Activated T-cell treated with anti-CD3 and anti-CD28 coated beads, Interleukin-2, amount 50 U/mL, for 4 hours (primary cell): ENCODE results near the gene GPATCH2. TPM values are rescaled to one million over a fixed set of nuclear protein-coding genes. Genes with fewer than 3 reads are reported as not detected.
"Not testable (repeated sequence)": the region's sequence is repeated elsewhere in the genome, so short reads cannot be mapped to it uniquely, and the experiment has no call there.

ENCODE experiments used
- ATAC-seq, 2 donors: fragments of 200-7000 bp; cut with Tn5 transposase; one replicate each; pipeline ENCODE4 v1.10.0; 2021
- DNase-seq: peaks from one replicate; pipeline ENCODE4 v3.0.0-alpha.2; 2020
- H3K27me3 Mint-ChIP-seq: one replicate; pipeline ENCODE4 v1.8.0; 2021; ENCODE audit warnings: low read depth, mixed read lengths
- H3K36me3 Mint-ChIP-seq: one replicate; pipeline ENCODE4 v1.8.0; 2022; ENCODE audit warnings: mixed read lengths; ENCODE audit not compliant: insufficient read depth
- H3K4me1 Mint-ChIP-seq: one replicate; pipeline ENCODE4 v1.8.0; 2021; ENCODE audit warnings: low read depth, mixed read lengths
- H3K4me3 Mint-ChIP-seq: one replicate; pipeline ENCODE4 v1.8.0; 2021; ENCODE audit warnings: mild to moderate bottlenecking, moderate library complexity, mixed read lengths
- H3K9me3 Mint-ChIP-seq: one replicate; pipeline ENCODE4 v1.8.0; 2021; ENCODE audit warnings: mixed read lengths
- total RNA-seq, 3 donors: library from RNA; stranded (reverse); gene quantifications; one replicate each; pipeline ENCODE4 v1.2.1, GENCODE V29; 2021

Gene GPATCH2
- total RNA-seq, 3 donors from 2014 or later: 7.5 to 8.5 (median 8.2) TPM

- Mint-ChIP-seq H3K4me1 (no peaks in the 10 kb centered on the region), H3K36me3 (peaks cover 8% of the 10 kb centered on the region), H3K27me3 (no peaks in the 10 kb centered on the region), H3K9me3 (no peaks in the 10 kb centered on the region), H3K4me3 (no peak overlapping the region)
- ATAC-seq (no peak), DNase-seq (no peak)
Observed at GRCh38 chr1:217525773-217526490, 105.0 kb downstream of the GPATCH2 start.

GRCh38 chr1:217524787-217525520, 105.9 kb downstream of the GPATCH2 start:
- Mint-ChIP-seq H3K9me3 (no peaks in the 10 kb centered on the region), H3K4me1 (no peaks in the 10 kb centered on the region), H3K27me3 (no peaks in the 10 kb centered on the region), H3K36me3 (peaks cover 8% of the 10 kb centered on the region), H3K4me3 (no peak overlapping the region)
- DNase-seq (no peak), ATAC-seq (no peak)

- not testable (repeated sequence) for H3K4me1 Mint-ChIP-seq
Observed at GRCh38 chr1:217523921-217524320, 107.0 kb downstream of the GPATCH2 start.

GRCh38 chr1:217522277-217522676, 108.6 kb downstream of the GPATCH2 start:
- Mint-ChIP-seq H3K4me3 (no peak overlapping the region), H3K9me3 (no peaks in the 10 kb centered on the region), H3K36me3 (peaks cover 1% of the 10 kb centered on the region), H3K27me3 (no peaks in the 10 kb centered on the region), H3K4me1 (no peaks in the 10 kb centered on the region)
- ATAC-seq: no peak
- no peak for DNase-seq

More at GRCh38 chr1:217523921-217524320, 107.0 kb downstream of the GPATCH2 start:
- not testable (repeated sequence) for H3K27me3 Mint-ChIP-seq, ATAC-seq, DNase-seq, H3K36me3 Mint-ChIP-seq, H3K9me3 Mint-ChIP-seq, H3K4me3 Mint-ChIP-seq

DNA sequence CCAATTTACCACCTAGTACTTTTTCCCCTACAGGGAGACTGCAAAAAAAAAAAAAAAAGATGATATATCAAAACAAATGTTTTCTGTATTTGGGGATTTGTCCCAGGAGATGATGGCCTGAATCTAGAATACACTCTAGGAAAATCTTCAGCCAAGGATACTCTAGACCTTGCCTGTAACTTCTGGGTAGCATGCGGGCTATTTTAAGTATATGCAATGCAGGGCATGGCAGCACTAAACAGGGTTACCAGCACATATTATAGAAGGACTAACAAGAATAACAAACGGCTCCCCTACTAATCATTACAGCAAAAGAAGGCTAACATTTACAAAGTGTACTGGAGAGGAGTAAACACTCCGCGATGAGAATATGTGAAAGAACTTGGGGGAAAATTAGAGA, 109.6 kb downstream of the GPATCH2 start:
- Mint-ChIP-seq H3K36me3 (peaks cover 1% of the 10 kb centered on the region), H3K4me1 (no peaks in the 10 kb centered on the region), H3K9me3 (no peaks in the 10 kb centered on the region), H3K4me3 (no peak overlapping the region), H3K27me3 (no peaks in the 10 kb centered on the region)
- DNase-seq: no peak
- ATAC-seq: no peak

DNA sequence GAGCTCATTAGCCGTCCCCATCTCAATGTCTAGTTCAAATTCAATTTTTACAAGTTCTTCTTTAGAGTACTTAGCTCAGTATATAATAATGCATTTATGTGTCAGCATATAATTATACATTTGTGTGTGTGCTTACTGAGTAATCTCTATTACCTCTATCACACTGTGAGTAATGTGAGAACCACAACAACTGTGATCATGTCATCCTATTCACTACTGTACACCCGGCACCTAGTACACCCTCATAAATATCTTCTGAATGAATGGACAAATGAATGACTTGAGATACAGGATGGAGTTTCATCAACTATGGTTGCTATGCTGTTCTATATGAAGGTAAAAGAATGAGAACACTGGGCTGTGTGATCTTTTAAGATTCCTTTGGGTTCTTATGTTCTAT, 124.0 kb downstream of the GPATCH2 start:
- Mint-ChIP-seq H3K4me1 (no peaks in the 10 kb centered on the region), H3K4me3 (no peak overlapping the region), H3K27me3 (no peaks in the 10 kb centered on the region), H3K9me3 (no peaks in the 10 kb centered on the region), H3K36me3 (peaks cover 27% of the 10 kb centered on the region)
- DNase-seq: no peak
- ATAC-seq: no peak

GRCh38 chr1:217498209-217498608, 132.7 kb downstream of the GPATCH2 start:
- no peaks in the 10 kb centered on the region for H3K9me3 Mint-ChIP-seq
- H3K4me1 Mint-ChIP-seq: no peaks in the 10 kb centered on the region
- no peak overlapping the region for H3K4me3 Mint-ChIP-seq
- peaks cover 18% of the 10 kb centered on the region for H3K36me3 Mint-ChIP-seq
- DNase-seq (no peak), ATAC-seq (no peak)
- no peaks in the 10 kb centered on the region for H3K27me3 Mint-ChIP-seq

GRCh38 chr1:217495249-217495648, 135.6 kb downstream of the GPATCH2 start:
- no peaks in the 10 kb centered on the region for H3K9me3 Mint-ChIP-seq
- H3K4me3 Mint-ChIP-seq: no peak overlapping the region
- H3K4me1 Mint-ChIP-seq: no peaks in the 10 kb centered on the region
- ATAC-seq (peak in 1 of 2 donors; percentile 25), DNase-seq (no peak)
- no peaks in the 10 kb centered on the region for H3K27me3 Mint-ChIP-seq
- H3K36me3 Mint-ChIP-seq: peaks cover 23% of the 10 kb centered on the region

DNA sequence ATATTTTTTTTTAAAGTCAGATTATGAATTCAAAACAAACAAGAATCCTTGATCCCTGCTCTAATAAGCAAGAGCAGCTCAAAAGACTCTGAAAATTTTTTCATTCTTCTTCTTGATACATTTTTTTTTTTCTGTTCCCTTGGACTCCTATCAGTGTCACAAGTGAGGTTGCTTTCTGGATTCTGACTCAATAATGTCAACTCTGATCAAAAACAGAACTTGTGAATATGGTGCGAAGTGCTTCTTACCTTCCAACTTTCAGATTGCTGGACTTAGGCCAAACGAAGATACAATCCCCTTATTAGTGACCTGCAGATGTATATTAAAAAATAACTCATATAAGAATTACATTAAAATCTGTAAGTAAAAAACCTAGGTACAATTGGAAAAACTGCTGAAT, 136.1 kb downstream of the GPATCH2 start:
- H3K27me3 Mint-ChIP-seq: no peaks in the 10 kb centered on the region
- ATAC-seq: no peak
- no peaks in the 10 kb centered on the region for H3K9me3 Mint-ChIP-seq
- DNase-seq: no peak
- no peaks in the 10 kb centered on the region for H3K4me1 Mint-ChIP-seq
- no peak overlapping the region for H3K4me3 Mint-ChIP-seq
- H3K36me3 Mint-ChIP-seq: peaks cover 24% of the 10 kb centered on the region

GRCh38 chr1:217493290-217493689, 137.6 kb downstream of the GPATCH2 start:
- H3K27me3 Mint-ChIP-seq: no peaks in the 10 kb centered on the region
- ATAC-seq (no peak), DNase-seq (no peak)
- H3K36me3 Mint-ChIP-seq: peaks cover 24% of the 10 kb centered on the region
- H3K9me3 Mint-ChIP-seq: no peaks in the 10 kb centered on the region
- no peaks in the 10 kb centered on the region for H3K4me1 Mint-ChIP-seq
- no peak overlapping the region for H3K4me3 Mint-ChIP-seq

GRCh38 chr1:217484871-217485270, 146.0 kb downstream of the GPATCH2 start:
- ATAC-seq (no peak), DNase-seq (no peak)
- H3K36me3 Mint-ChIP-seq: peaks cover 21% of the 10 kb centered on the region
- H3K4me3 Mint-ChIP-seq: no peak overlapping the region
- H3K9me3 Mint-ChIP-seq: peaks cover 9% of the 10 kb centered on the region
- H3K4me1 Mint-ChIP-seq: peaks cover 23% of the 10 kb centered on the region
- no peaks in the 10 kb centered on the region for H3K27me3 Mint-ChIP-seq

GRCh38 chr1:217482356-217483102, 148.4 kb downstream of the GPATCH2 start:
- H3K27me3 Mint-ChIP-seq: no peaks in the 10 kb centered on the region
- H3K9me3 Mint-ChIP-seq: peaks cover 16% of the 10 kb centered on the region
- peaks cover 23% of the 10 kb centered on the region for H3K4me1 Mint-ChIP-seq
- peak; percentile 98 for ATAC-seq
- no peak overlapping the region for H3K4me3 Mint-ChIP-seq
- H3K36me3 Mint-ChIP-seq: peaks cover 33% of the 10 kb centered on the region
- DNase-seq: no peak

DNA sequence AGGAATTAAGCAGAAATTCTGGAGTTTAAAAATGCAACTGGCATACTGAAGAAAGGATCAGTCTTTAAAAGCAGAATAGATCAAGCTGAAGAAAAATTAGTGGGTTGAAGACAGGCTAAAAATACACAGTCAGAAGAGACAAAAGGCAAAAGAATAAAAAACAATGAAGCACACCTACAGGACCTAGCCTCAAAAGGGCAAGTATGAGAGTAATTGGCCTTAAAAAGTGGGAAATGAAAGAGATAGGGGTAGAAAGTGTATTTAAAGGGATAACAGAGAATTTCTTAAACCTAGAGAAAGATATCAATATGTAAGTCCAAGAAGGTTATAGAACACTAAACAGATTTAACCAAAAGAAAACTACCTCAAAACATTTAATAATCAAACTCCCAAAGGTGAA, 152.4 kb downstream of the GPATCH2 start:
- peaks cover 16% of the 10 kb centered on the region for H3K9me3 Mint-ChIP-seq
- no peak for ATAC-seq
- no peaks in the 10 kb centered on the region for H3K27me3 Mint-ChIP-seq
- no peak overlapping the region for H3K4me3 Mint-ChIP-seq
- H3K36me3 Mint-ChIP-seq: peaks cover 28% of the 10 kb centered on the region
- DNase-seq: no peak
- H3K4me1 Mint-ChIP-seq: peaks cover 15% of the 10 kb centered on the region

DNA sequence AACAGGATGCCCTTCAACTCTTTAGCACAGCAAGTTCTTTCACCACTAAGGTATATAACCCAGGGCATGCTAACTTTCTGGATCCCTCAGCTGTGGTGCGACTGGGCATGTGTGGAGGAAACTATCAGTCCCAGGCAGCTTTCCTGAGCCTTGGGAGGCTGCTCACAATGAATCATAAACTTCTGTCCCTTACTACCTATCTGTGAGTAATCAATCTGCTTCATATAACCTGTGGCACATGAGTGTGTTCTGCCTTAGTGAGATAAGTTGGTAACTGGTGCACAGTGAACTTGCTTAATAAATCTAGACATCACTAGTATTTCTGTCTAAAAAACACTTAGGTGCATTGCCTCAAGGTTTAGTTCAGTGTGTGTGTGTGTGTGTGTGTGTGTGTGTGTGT, 158.0 kb downstream of the GPATCH2 start:
- ATAC-seq (no peak), DNase-seq (no peak)
- Mint-ChIP-seq H3K27me3 (no peaks in the 10 kb centered on the region), H3K9me3 (no peaks in the 10 kb centered on the region), H3K4me1 (no peaks in the 10 kb centered on the region), H3K4me3 (no peak overlapping the region), H3K36me3 (peaks cover 5% of the 10 kb centered on the region)
